Testis (tissue), 3 donors: ENCODE results near the gene LRRTM1. TPM values are rescaled to one million over a fixed set of nuclear protein-coding genes. Genes with fewer than 3 reads are reported as not detected.

Experiments used
- DNase-seq: peaks from one replicate; pipeline ENCODE4 v3.0.0-alpha.2; 2019
- H3K27ac ChIP-seq, 2 donors: fragments of 200-600 bp; sonication (generic); one replicate each; pipeline ENCODE4 v1.5.1; 2019
- H3K27me3 ChIP-seq: fragments of 200-600 bp; sonication (generic); one replicate; pipeline ENCODE4 v1.5.1; 2019
- H3K36me3 ChIP-seq: fragments of 200-600 bp; sonication (generic); one replicate; pipeline ENCODE4 v1.5.1; 2017; ENCODE audit warnings: low read depth; ENCODE audit errors: missing control alignments
- H3K4me1 ChIP-seq: fragments of 200-600 bp; sonication (generic); one replicate; pipeline ENCODE4 v1.5.1; 2019
- H3K4me3 ChIP-seq, 2 donors: fragments of 200-600 bp; sonication (generic); one replicate each; pipeline ENCODE4 v1.5.1; 2017 to 2019
- H3K9me3 ChIP-seq: fragments of 200-600 bp; sonication (generic); one replicate; pipeline ENCODE4 v1.5.1; 2017
- CTCF ChIP-seq, 3 experiments: fragments of 450-650 bp in 2 of 3; fragments of 200-600 bp in 1 of 3; sonication (generic) in 1 of 3; IDR thresholded peaks; one replicate each; pipeline ENCODE4 v1.5.1; 2016 to 2019; ENCODE audit warnings: antibody characterized with exemption in 3 of 3, mild to moderate bottlenecking in 2 of 3, moderate library complexity in 1 of 3
- POLR2A ChIP-seq: fragments of 450-650 bp; IDR thresholded peaks from one replicate; pipeline ENCODE4 v1.6.1; 2017; ENCODE audit warnings: antibody characterized with exemption, mild to moderate bottlenecking, moderate library complexity
- WGBS, 2 donors: methylation state at CpG; one replicate each; pipeline ENCODE4 v1.1.5; 2018; 5-methylcytosine and 5-hydroxymethylcytosine counted together
- intact Hi-C: fragments of 100-400 bp; cut with DNase I; formaldehyde crosslinking; loops from one replicate; pipeline ENCODE4 v1.15.1; 2023; ENCODE audit warnings: low total_unique reads
- polyA plus RNA-seq: library from polyadenylated mRNA; stranded (reverse); fragments of 350-450 nt; fragmentation: Illumina TruSeq; extraction: RNeasy Lipid Tissue Mini Kit (QIAGEN cat#74804); gene quantifications from one replicate; pipeline ENCODE4 v1.2.3, GENCODE V29; 2014; ENCODE audit warnings: low read depth, low replicate concordance; ENCODE audit not compliant: insufficient read depth
- total RNA-seq, 2 donors: library from RNA; depleted of rRNA; stranded (reverse); fragments of >200 nt; gene quantifications; one replicate each; pipeline ENCODE4 v1.2.3, GENCODE V29; 2016

Gene LRRTM1
- total and polyA plus RNA-seq, 3 donors from 2014 or later: 0.68 to 1.2 (median 1.1) TPM

GRCh38 chr2:80300954-80301353 is 3.6 kb downstream of the LRRTM1 start:
- no peak for DNase-seq
- TF ChIP-seq POLR2A: no peak
- TF ChIP-seq CTCF (IDR thresholded peaks at IDR 0.05): no peak
- H3K27me3 ChIP-seq: no peaks in the 10 kb centered on the region
- peaks cover 3% of the 10 kb centered on the region for H3K4me1 ChIP-seq
- H3K4me3 ChIP-seq: no peak overlapping the region
- intact Hi-C loops: no loop called here
- H3K27ac ChIP-seq: no peak overlapping the region
- H3K9me3 ChIP-seq: no peaks in the 10 kb centered on the region
- 57 to 67% methylated on average over 1 of the region's 1 CpG for WGBS, 2 donors
- no peaks in the 10 kb centered on the region for H3K36me3 ChIP-seq

- Histone ChIP-seq H3K27me3 (no peaks in the 10 kb centered on the region), H3K4me1 (peaks cover 3% of the 10 kb centered on the region), H3K36me3 (no peaks in the 10 kb centered on the region), H3K27ac (no peak overlapping the region), H3K9me3 (no peaks in the 10 kb centered on the region), H3K4me3 (no peak overlapping the region)
- 85 to 86% methylated on average over 1 of the region's 1 CpG for WGBS, 2 donors
- DNase-seq: no peak
- TF ChIP-seq CTCF (IDR thresholded peaks at IDR 0.05) (no peak), POLR2A (no peak)
- intact Hi-C loops: no loop called here
These were observed 4.2 kb downstream of the LRRTM1 start for GRCh38 chr2:80300346-80300745.

DNA sequence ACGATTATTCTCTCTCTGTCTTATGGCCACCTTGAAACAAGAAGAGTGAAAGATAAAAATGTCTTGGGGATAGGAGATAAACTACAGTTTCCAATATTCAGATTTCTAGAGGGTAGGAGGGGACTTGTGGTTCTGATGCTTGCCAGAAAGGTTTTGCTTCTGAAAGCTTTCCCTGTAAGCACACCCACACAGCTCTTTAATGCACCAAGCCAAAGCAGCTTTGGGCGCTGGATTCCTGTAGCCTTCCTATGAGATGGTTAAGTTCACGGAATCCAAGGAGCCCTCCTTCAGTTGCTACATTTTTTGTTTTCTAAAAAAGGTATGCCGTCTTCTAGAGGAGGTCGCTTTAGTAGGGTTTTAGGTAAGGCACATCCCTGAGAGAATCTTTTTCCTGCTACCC is 4.9 kb downstream of the LRRTM1 start:
- peaks cover 3% of the 10 kb centered on the region for H3K4me1 ChIP-seq
- WGBS, 2 donors: 69% methylated on average over 5 of the region's 5 CpGs
- no peaks in the 10 kb centered on the region for H3K9me3 ChIP-seq
- H3K27me3 ChIP-seq: no peaks in the 10 kb centered on the region
- no peak for TF ChIP-seq CTCF (IDR thresholded peaks at IDR 0.05)
- no peak for TF ChIP-seq POLR2A
- H3K4me3 ChIP-seq: no peak overlapping the region
- intact Hi-C loops: no loop called here
- H3K36me3 ChIP-seq: no peaks in the 10 kb centered on the region
- no peak for DNase-seq
- no peak overlapping the region for H3K27ac ChIP-seq

GRCh38 chr2:80298954-80299353 is 5.6 kb downstream of the LRRTM1 start:
- no peak overlapping the region for H3K4me3 ChIP-seq
- no peak for DNase-seq
- H3K36me3 ChIP-seq: no peaks in the 10 kb centered on the region
- no peaks in the 10 kb centered on the region for H3K27me3 ChIP-seq
- no peaks in the 10 kb centered on the region for H3K9me3 ChIP-seq
- intact Hi-C loops: no loop called here
- 63 to 79% methylated on average over 3 of the region's 3 CpGs for WGBS, 2 donors
- TF ChIP-seq CTCF (IDR thresholded peaks at IDR 0.05) (no peak), POLR2A (no peak)
- peaks cover 3% of the 10 kb centered on the region for H3K4me1 ChIP-seq
- H3K27ac ChIP-seq: no peak overlapping the region

- DNase-seq: no peak
- Histone ChIP-seq H3K36me3 (no peaks in the 10 kb centered on the region), H3K27ac (no peak overlapping the region), H3K4me1 (no peaks in the 10 kb centered on the region), H3K27me3 (no peaks in the 10 kb centered on the region), H3K4me3 (no peak overlapping the region), H3K9me3 (no peaks in the 10 kb centered on the region)
- intact Hi-C loops: no loop called here
- TF ChIP-seq CTCF (IDR thresholded peaks at IDR 0.05): no peak
- TF ChIP-seq POLR2A: no peak
These were observed 11.5 kb downstream of the LRRTM1 start for GRCh38 chr2:80293039-80293438.
